ENCODE measurements around the gene AATK.
"Not testable (repeated sequence)": the region's sequence is repeated elsewhere in the genome, so short reads cannot be mapped to it uniquely, and the experiment has no call there.

The AATK gene

GRCh38 chr17:81157848-81158687 is 8.0 kb downstream of the AATK start:
- Histone ChIP-seq H3K79me2 (ENCODE audit: control insufficient read depth, insufficient read depth, low read length) (no peaks in the 10 kb centered on the region), H2AK5ac (ENCODE audit: low read length) (no peak overlapping the region), H3K4me1 (ENCODE audit: control insufficient read depth, low read depth, low read length) (no peaks in the 10 kb centered on the region), H3K4me3 (ENCODE audit: low read length) (no peak overlapping the region), H4K5ac (ENCODE audit: low read length) (no peak overlapping the region), H3K36me3 (ENCODE audit: control insufficient read depth, insufficient read depth, low read length) (no peaks in the 10 kb centered on the region), H2BK120ac (ENCODE audit: low read depth, low read length) (no peak overlapping the region), H3K27me3 (ENCODE audit: insufficient read depth, low read length, poor library complexity) (no peaks in the 10 kb centered on the region), H3K9ac (ENCODE audit: low read length) (no peak overlapping the region), H3K27ac (ENCODE audit: low read depth, low read length) (no peak overlapping the region), H4K8ac (ENCODE audit: low read depth, low read length) (no peak overlapping the region), H3K56ac (ENCODE audit: low read length) (no peak overlapping the region), H3K4me2 (ENCODE audit: low read length) (no peak overlapping the region), H2BK5ac (ENCODE audit: low read length) (no peak overlapping the region), H2BK15ac (replicated peaks; ENCODE audit: low read depth) (no peak overlapping the region), H3K18ac (ENCODE audit: low read length) (no peak overlapping the region), H3K23ac (ENCODE audit: low read length) (no peak overlapping the region), H3K4ac (ENCODE audit: low read depth, low read length) (no peak overlapping the region), H3K79me1 (ENCODE audit: low read length) (no peaks in the 10 kb centered on the region)
- WGBS (ENCODE audit: extremely low coverage, insufficient coverage, low lambda C conversion rate), result no CpG with 5 or more reads among the region's 39 CpGs
- DNase-seq, result no peak

GRCh38 chr17:81156866-81157805 is 8.9 kb downstream of the AATK start:
- Histone ChIP-seq H3K79me2 (ENCODE audit: control insufficient read depth, insufficient read depth, low read length) (no peaks in the 10 kb centered on the region), H2BK120ac (ENCODE audit: low read depth, low read length) (no peak overlapping the region), H3K4ac (ENCODE audit: low read depth, low read length) (no peak overlapping the region), H3K4me2 (ENCODE audit: low read length) (no peak overlapping the region), H3K27ac (ENCODE audit: low read depth, low read length) (no peak overlapping the region), H3K79me1 (ENCODE audit: low read length) (no peaks in the 10 kb centered on the region), H2BK15ac (replicated peaks; ENCODE audit: low read depth) (no peak overlapping the region), H3K27me3 (ENCODE audit: insufficient read depth, low read length, poor library complexity) (no peaks in the 10 kb centered on the region), H3K4me3 (ENCODE audit: low read length) (no peak overlapping the region), H3K4me1 (ENCODE audit: control insufficient read depth, low read depth, low read length) (no peaks in the 10 kb centered on the region), H4K8ac (ENCODE audit: low read depth, low read length) (no peak overlapping the region), H2BK5ac (ENCODE audit: low read length) (no peak overlapping the region), H3K56ac (ENCODE audit: low read length) (no peak overlapping the region), H4K5ac (ENCODE audit: low read length) (no peak overlapping the region), H3K9ac (ENCODE audit: low read length) (no peak overlapping the region), H3K23ac (ENCODE audit: low read length) (no peak overlapping the region), H2AK5ac (ENCODE audit: low read length) (no peak overlapping the region), H3K36me3 (ENCODE audit: control insufficient read depth, insufficient read depth, low read length) (no peaks in the 10 kb centered on the region), H3K18ac (ENCODE audit: low read length) (no peak overlapping the region)
- no CpG with 5 or more reads among the region's 38 CpGs for WGBS (ENCODE audit: extremely low coverage, insufficient coverage, low lambda C conversion rate)
- DNase-seq, result no peak

- no peaks in the 10 kb centered on the region for H3K79me2 ChIP-seq (ENCODE audit: control insufficient read depth, insufficient read depth, low read length)
- H2BK5ac ChIP-seq (ENCODE audit: low read length), result no peak overlapping the region
- H2AK5ac ChIP-seq (ENCODE audit: low read length), result no peak overlapping the region
- H2BK15ac ChIP-seq (replicated peaks; ENCODE audit: low read depth), result no peak overlapping the region
- H3K23ac ChIP-seq (ENCODE audit: low read length), result no peak overlapping the region
- H3K36me3 ChIP-seq (ENCODE audit: control insufficient read depth, insufficient read depth, low read length), result no peaks in the 10 kb centered on the region
- H3K56ac ChIP-seq (ENCODE audit: low read length), result no peak overlapping the region
- no peak overlapping the region for H3K4me2 ChIP-seq (ENCODE audit: low read length)
- H2BK120ac ChIP-seq (ENCODE audit: low read depth, low read length), result no peak overlapping the region
- H3K4ac ChIP-seq (ENCODE audit: low read depth, low read length), result no peak overlapping the region
- no peak overlapping the region for H3K27ac ChIP-seq (ENCODE audit: low read depth, low read length)
- H3K4me3 ChIP-seq (ENCODE audit: low read length), result no peak overlapping the region
- no peaks in the 10 kb centered on the region for H3K27me3 ChIP-seq (ENCODE audit: insufficient read depth, low read length, poor library complexity)
- no peak overlapping the region for H3K18ac ChIP-seq (ENCODE audit: low read length)
- no peak for DNase-seq
- H4K8ac ChIP-seq (ENCODE audit: low read depth, low read length), result no peak overlapping the region
- no peaks in the 10 kb centered on the region for H3K4me1 ChIP-seq (ENCODE audit: control insufficient read depth, low read depth, low read length)
- no CpG with 5 or more reads among the region's 18 CpGs for WGBS (ENCODE audit: extremely low coverage, insufficient coverage, low lambda C conversion rate)
- no peak overlapping the region for H4K5ac ChIP-seq (ENCODE audit: low read length)
- H3K79me1 ChIP-seq (ENCODE audit: low read length), result no peaks in the 10 kb centered on the region
- H3K9ac ChIP-seq (ENCODE audit: low read length), result no peak overlapping the region
Observed at GRCh38 chr17:81154961-81155360, 11.1 kb downstream of the AATK start.

- not testable (repeated sequence) for H3K56ac ChIP-seq (ENCODE audit: low read length); H3K4me2 ChIP-seq (ENCODE audit: low read length); H3K4ac ChIP-seq (ENCODE audit: low read depth, low read length); H3K4me3 ChIP-seq (ENCODE audit: low read length); H3K23ac ChIP-seq (ENCODE audit: low read length); H2AK5ac ChIP-seq (ENCODE audit: low read length); H4K8ac ChIP-seq (ENCODE audit: low read depth, low read length); H2BK5ac ChIP-seq (ENCODE audit: low read length); H3K27me3 ChIP-seq (ENCODE audit: insufficient read depth, low read length, poor library complexity); H4K5ac ChIP-seq (ENCODE audit: low read length); H3K36me3 ChIP-seq (ENCODE audit: control insufficient read depth, insufficient read depth, low read length); H2BK15ac ChIP-seq (replicated peaks; ENCODE audit: low read depth); H3K79me2 ChIP-seq (ENCODE audit: control insufficient read depth, insufficient read depth, low read length); H3K4me1 ChIP-seq (ENCODE audit: control insufficient read depth, low read depth, low read length); H3K79me1 ChIP-seq (ENCODE audit: low read length); H2BK120ac ChIP-seq (ENCODE audit: low read depth, low read length); H3K9ac ChIP-seq (ENCODE audit: low read length); DNase-seq; H3K27ac ChIP-seq (ENCODE audit: low read depth, low read length); H3K18ac ChIP-seq (ENCODE audit: low read length)
- WGBS (ENCODE audit: extremely low coverage, insufficient coverage, low lambda C conversion rate), result no CpG with 5 or more reads among the region's 9 CpGs
Observed at GRCh38 chr17:81154016-81154415, 12.0 kb downstream of the AATK start.

- Histone ChIP-seq H3K79me1 (ENCODE audit: low read length) (no peaks in the 10 kb centered on the region), H2BK15ac (replicated peaks; ENCODE audit: low read depth) (no peak overlapping the region), H3K18ac (ENCODE audit: low read length) (no peak overlapping the region), H2BK5ac (ENCODE audit: low read length) (no peak overlapping the region), H3K9ac (ENCODE audit: low read length) (no peak overlapping the region), H3K23ac (ENCODE audit: low read length) (no peak overlapping the region), H3K4me2 (ENCODE audit: low read length) (no peak overlapping the region), H4K8ac (ENCODE audit: low read depth, low read length) (no peak overlapping the region), H3K4me1 (ENCODE audit: control insufficient read depth, low read depth, low read length) (no peaks in the 10 kb centered on the region), H3K4me3 (ENCODE audit: low read length) (no peak overlapping the region), H2AK5ac (ENCODE audit: low read length) (no peak overlapping the region), H3K36me3 (ENCODE audit: control insufficient read depth, insufficient read depth, low read length) (no peaks in the 10 kb centered on the region), H3K27ac (ENCODE audit: low read depth, low read length) (no peak overlapping the region), H2BK120ac (ENCODE audit: low read depth, low read length) (no peak overlapping the region), H3K79me2 (ENCODE audit: control insufficient read depth, insufficient read depth, low read length) (no peaks in the 10 kb centered on the region), H3K27me3 (ENCODE audit: insufficient read depth, low read length, poor library complexity) (no peaks in the 10 kb centered on the region), H3K4ac (ENCODE audit: low read depth, low read length) (no peak overlapping the region), H3K56ac (ENCODE audit: low read length) (no peak overlapping the region), H4K5ac (ENCODE audit: low read length) (no peak overlapping the region)
- no CpG with 5 or more reads among the region's 17 CpGs for WGBS (ENCODE audit: extremely low coverage, insufficient coverage, low lambda C conversion rate)
- DNase-seq, result no peak
Observed at GRCh38 chr17:81153340-81153803, 12.6 kb downstream of the AATK start.

Data from mesendoderm (in vitro differentiated cells).